ENCODE results near the gene SINHCAF. TPM values are rescaled to one million over a fixed set of nuclear protein-coding genes. Genes with fewer than 3 reads are reported as not detected.
A peak's percentile ranks its signal among the peaks of the same experiment; 100 is the strongest.

The SINHCAF gene
- total RNA-seq, 1 donor from 2014 or later, result 157 TPM

DNA sequence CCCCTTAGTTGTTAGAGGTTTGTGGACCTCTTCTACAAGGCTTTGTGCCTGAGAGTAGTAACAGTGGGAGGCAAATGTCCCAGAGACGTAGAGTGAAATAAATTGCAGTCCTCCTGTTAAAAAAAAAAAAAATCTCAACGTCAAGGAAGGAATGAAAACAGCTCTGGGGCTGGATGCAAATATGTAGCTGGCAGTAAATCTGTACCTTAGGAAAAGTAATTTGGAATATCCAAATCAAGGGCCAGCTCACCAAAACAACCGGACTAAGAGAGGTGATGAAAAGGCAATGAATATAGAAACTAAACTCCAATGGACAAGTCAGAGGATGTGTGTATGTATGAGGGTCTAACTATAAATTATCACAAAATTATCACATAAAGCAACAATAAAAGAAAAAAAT is 27.0 kb downstream of the SINHCAF start:
- no peaks in the 10 kb centered on the region for H3K27me3 Mint-ChIP-seq
- peak; percentile 18 for ATAC-seq (ENCODE audit: low read depth)
- no peak for DNase-seq
- H3K27ac Mint-ChIP-seq, result peak overlapping the region; percentile 95
- H3K4me3 Mint-ChIP-seq, result peak overlapping the region; percentile 78
- H3K36me3 Mint-ChIP-seq (ENCODE audit: low read depth), result peaks cover 84% of the 10 kb centered on the region
- POLR2A ChIA-PET, result interaction anchor here (0.6 to 6.9 kb wide), 8 partner anchors 16 to 1092 kb away, joined by 3 to 116 read pairs (median 6); partner anchors contain the start of gene SINHCAF
- H3K4me1 Mint-ChIP-seq, result peaks cover 70% of the 10 kb centered on the region
- intact Hi-C loops (cut with micrococcal nuclease), result loop anchor here (1.0 to 2.0 kb wide), 4 partner anchors 18 to 337 kb away; partner anchors contain the start of gene SINHCAF
- no peak for TF ChIP-seq CTCF (IDR thresholded peaks at IDR 0.05)
- no peaks in the 10 kb centered on the region for H3K9me3 Mint-ChIP-seq
- CTCF ChIA-PET, result interaction anchor here (0.8 to 3.4 kb wide), 4 partner anchors 9 to 54 kb away, joined by 3 to 17 read pairs (median 4); no protein-coding TSS in a partner anchor

DNA sequence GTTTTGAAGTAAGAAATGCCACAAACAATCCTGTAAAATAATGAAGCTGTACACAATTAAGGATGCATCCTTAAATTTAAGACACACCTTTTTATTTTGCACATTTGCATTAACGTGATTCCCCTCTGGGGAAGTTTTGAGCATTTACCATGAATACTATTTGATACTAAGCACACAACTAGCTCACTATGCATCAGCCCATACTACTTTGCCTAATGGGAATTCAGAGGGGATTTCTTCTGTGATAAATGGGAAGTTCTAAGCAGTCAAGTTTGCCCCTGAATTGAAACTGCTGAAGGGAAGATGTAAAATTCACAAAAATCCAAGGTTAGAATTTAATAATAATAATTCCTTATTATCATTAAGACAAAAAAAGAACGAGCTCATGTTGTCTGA is 27.4 kb downstream of the SINHCAF start:
- Mint-ChIP-seq H3K27me3 (no peaks in the 10 kb centered on the region), H3K27ac (peak overlapping the region; percentile 95), H3K9me3 (no peaks in the 10 kb centered on the region), H3K36me3 (ENCODE audit: low read depth) (peaks cover 84% of the 10 kb centered on the region), H3K4me1 (peaks cover 70% of the 10 kb centered on the region), H3K4me3 (peak overlapping the region; percentile 78)
- ChIA-PET POLR2A (interaction anchor here (0.7 to 6.9 kb wide), 7 partner anchors 16 to 1093 kb away, joined by 3 to 116 read pairs (median 7); partner anchors contain the start of gene SINHCAF), CTCF (interaction anchor here (0.8 to 3.4 kb wide), 3 partner anchors 24 to 54 kb away, joined by 3 to 17 read pairs (median 3); no protein-coding TSS in a partner anchor)
- DNase-seq (no peak), ATAC-seq (ENCODE audit: low read depth) (peak; percentile 73)
- intact Hi-C loops (cut with micrococcal nuclease), result loop anchor here (1.0 to 2.0 kb wide), 4 partner anchors 19 to 338 kb away; partner anchors contain the start of gene SINHCAF
- no peak for TF ChIP-seq CTCF (IDR thresholded peaks at IDR 0.05)

DNA sequence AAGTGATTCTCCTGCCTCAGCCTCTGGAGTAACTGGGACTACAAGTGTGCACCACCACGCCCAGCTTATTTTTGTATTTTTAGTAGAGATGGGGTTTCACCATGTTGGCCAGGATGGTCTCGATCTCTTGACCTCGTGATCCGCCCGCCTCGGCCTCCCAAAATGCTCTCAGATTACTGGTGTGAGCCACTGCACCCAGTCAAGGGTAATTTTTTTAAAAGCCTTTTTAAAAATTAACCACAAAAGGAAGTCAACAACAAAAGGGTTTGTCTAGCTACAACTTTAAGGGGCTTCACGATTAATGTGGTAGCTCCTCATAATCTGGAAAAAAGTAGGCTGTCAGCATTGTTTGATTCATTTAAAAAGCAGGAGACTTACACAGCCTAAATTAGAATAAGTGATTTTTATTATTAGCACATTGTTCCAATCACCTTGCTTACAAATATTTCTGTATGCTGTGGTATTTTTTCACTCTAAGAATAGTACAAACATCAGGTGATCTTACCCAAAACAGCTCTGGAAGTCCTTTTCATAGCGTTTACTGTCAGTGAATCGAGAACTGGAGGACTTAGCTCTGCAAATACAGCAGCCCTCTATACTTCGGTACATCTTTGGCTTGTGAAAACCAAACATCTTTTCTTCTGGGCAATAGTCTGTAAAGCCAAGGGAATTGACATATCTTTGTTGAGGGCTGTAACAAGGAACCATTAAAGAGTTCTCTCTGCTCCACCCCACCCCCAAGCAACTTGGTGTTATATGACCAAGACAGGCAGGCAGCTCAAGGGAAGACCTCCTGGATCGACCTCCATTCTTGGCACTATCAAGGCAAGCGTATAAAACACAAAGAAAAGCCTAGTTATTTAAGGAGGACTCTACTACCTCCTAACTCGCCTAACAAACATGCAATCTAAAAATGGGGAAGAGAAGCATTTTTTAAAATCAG is 28.1 kb downstream of the SINHCAF start:
- Mint-ChIP-seq H3K27me3 (no peaks in the 10 kb centered on the region), H3K27ac (peak overlapping the region; percentile 95), H3K4me1 (peaks cover 64% of the 10 kb centered on the region), H3K9me3 (no peaks in the 10 kb centered on the region), H3K36me3 (ENCODE audit: low read depth) (peaks cover 84% of the 10 kb centered on the region), H3K4me3 (peak overlapping the region; percentile 78)
- POLR2A ChIA-PET, result interaction anchor here (0.7 to 6.9 kb wide), 8 partner anchors 11 to 292 kb away, joined by 3 to 116 read pairs (median 9); partner anchors contain the start of gene SINHCAF
- TF ChIP-seq CTCF (IDR thresholded peaks at IDR 0.05), result no peak
- peak; percentile 22 for ATAC-seq (ENCODE audit: low read depth)
- intact Hi-C loops (cut with micrococcal nuclease), result loop anchor here (1.0 to 2.0 kb wide), 4 partner anchors 19 to 338 kb away; partner anchors contain the start of gene SINHCAF
- DNase-seq, result no peak
- CTCF ChIA-PET, result interaction anchor here (0.8 to 3.4 kb wide), 2 partner anchors 25 to 26 kb away, joined by 3 to 17 read pairs; no protein-coding TSS in a partner anchor

GRCh38 chr12:31289441-31289840 is 36.5 kb downstream of the SINHCAF start:
- Mint-ChIP-seq H3K27ac (no peak overlapping the region), H3K4me1 (no peaks in the 10 kb centered on the region), H3K9me3 (no peaks in the 10 kb centered on the region), H3K27me3 (no peaks in the 10 kb centered on the region), H3K4me3 (no peak overlapping the region), H3K36me3 (ENCODE audit: low read depth) (peaks cover 93% of the 10 kb centered on the region)
- CTCF ChIA-PET, result interaction anchor here (1.2 kb wide), 1 partner anchor 18 kb away, joined by 3 read pairs; no protein-coding TSS in a partner anchor
- no peak for ATAC-seq (ENCODE audit: low read depth)
- no peak for TF ChIP-seq CTCF (IDR thresholded peaks at IDR 0.05)
- POLR2A ChIA-PET, result no interaction called here
- intact Hi-C loops (cut with micrococcal nuclease), result no loop called here
- no peak for DNase-seq

- Mint-ChIP-seq H3K36me3 (ENCODE audit: low read depth) (peaks cover 93% of the 10 kb centered on the region), H3K4me1 (no peaks in the 10 kb centered on the region)
These were observed 37.6 kb downstream of the SINHCAF start for GRCh38 chr12:31288381-31288780.

More at GRCh38 chr12:31288381-31288780, 37.6 kb downstream of the SINHCAF start:
- no peak overlapping the region for H3K4me3 Mint-ChIP-seq
- ATAC-seq (ENCODE audit: low read depth) (no peak), DNase-seq (no peak)
- H3K27ac Mint-ChIP-seq, result no peak overlapping the region
- no peak for TF ChIP-seq CTCF (IDR thresholded peaks at IDR 0.05)
- ChIA-PET CTCF (no interaction called here), POLR2A (no interaction called here)
- intact Hi-C loops (cut with micrococcal nuclease), result no loop called here
- H3K9me3 Mint-ChIP-seq, result no peaks in the 10 kb centered on the region
- no peaks in the 10 kb centered on the region for H3K27me3 Mint-ChIP-seq

Data from activated B cell treated with CpG ODN at 0.5 μM for 24 hours (primary cell).